Natural killer cell (primary cell): Measurements from ENCODE around the gene VEGFA. TPM values are rescaled to one million over a fixed set of nuclear protein-coding genes. Genes with fewer than 3 reads are reported as not detected.

Experiments
- ATAC-seq, 3 donors: fragments of 150-1000 bp in 2 of 3; fragments of 200-7000 bp in 1 of 3; cut with Tn5 transposase; 1 replicate in 1 of 3; 2 replicates in 2 of 3; pipeline ENCODE4 v1.10.0; 2021; ENCODE audit warnings: mild to moderate bottlenecking in 2 of 3, moderate library complexity in 2 of 3
- DNase-seq, 2 donors: peaks; one replicate each; pipeline versions ENCODE4 v3.0.0 to v3.0.0-alpha.2; 2013 to 2021; ENCODE audit warnings: mixed read lengths in 1 of 2
- H3K27ac ChIP-seq: one replicate; pipeline ENCODE4 v1.5.1; 2013; ENCODE audit warnings: mild to moderate bottlenecking, low read length
- H3K27me3 ChIP-seq: one replicate; pipeline ENCODE4 v1.6.1; 2013; ENCODE audit warnings: low read length; ENCODE audit not compliant: control insufficient read depth, insufficient read depth
- H3K36me3 ChIP-seq: one replicate; pipeline ENCODE4 v1.6.1; 2013; ENCODE audit warnings: low read length; ENCODE audit not compliant: control insufficient read depth, insufficient read depth
- H3K4me1 ChIP-seq: one replicate; pipeline ENCODE4 v1.6.1; 2013; ENCODE audit warnings: low read length; ENCODE audit not compliant: control insufficient read depth, insufficient read depth
- H3K4me3 ChIP-seq: one replicate; pipeline ENCODE4 v1.5.1; 2013; ENCODE audit warnings: low read length
- H3K9me3 ChIP-seq: one replicate; pipeline ENCODE4 v1.6.1; 2013; ENCODE audit warnings: low read length; ENCODE audit not compliant: control insufficient read depth, insufficient read depth
- H3K27ac Mint-ChIP-seq, 2 donors: one replicate each; pipeline ENCODE4 v1.8.0; 2022; ENCODE audit warnings: mild to moderate bottlenecking in 2 of 2, mixed read lengths in 2 of 2, moderate library complexity in 1 of 2
- H3K27me3 Mint-ChIP-seq, 2 donors: one replicate each; pipeline ENCODE4 v1.8.0; 2022; ENCODE audit warnings: low read depth in 2 of 2, mixed read lengths in 2 of 2
- H3K36me3 Mint-ChIP-seq: one replicate; pipeline ENCODE4 v1.8.0; 2022; ENCODE audit warnings: mixed read lengths
- H3K4me1 Mint-ChIP-seq, 2 donors: one replicate each; pipeline ENCODE4 v1.8.0; 2022; ENCODE audit warnings: mixed read lengths in 2 of 2
- H3K4me3 Mint-ChIP-seq: one replicate; pipeline ENCODE4 v1.8.0; 2022; ENCODE audit warnings: mild to moderate bottlenecking, moderate library complexity, mixed read lengths
- H3K9me3 Mint-ChIP-seq, 2 donors: one replicate each; pipeline ENCODE4 v1.8.0; 2022; ENCODE audit warnings: mixed read lengths in 2 of 2
- WGBS: methylation state at CpG from one replicate; pipeline ENCODE4 v1.1.7; 2013; ENCODE audit warnings: missing lambda C conversion rate; ENCODE audit not compliant: insufficient coverage; 5-methylcytosine and 5-hydroxymethylcytosine counted together
- intact Hi-C: fragments of 100-400 bp; cut with micrococcal nuclease; formaldehyde crosslinking; loops from one replicate; pipeline ENCODE4 v1.14.2; 2022
- total RNA-seq, 4 donors: library from RNA; stranded (reverse); fragments of 120-200 nt in 1 of 4; gene quantifications; one replicate each; pipeline versions ENCODE4 v1.2.3 to v1.2.4, GENCODE V29; 2013 to 2022
- TF ChIP-seq, protein P1 (sequence below): fragments of 200-600 bp; IDR thresholded peaks from one replicate; pipeline ENCODE4 v1.8.0; 2022; ENCODE audit warnings: antibody characterized with exemption

VEGFA gene
- total RNA-seq, 3 donors from 2014 or later (not counting 1 experiment from before 2014, with no cell fraction given) = 3.6 to 27.5 (median 3.7) TPM

DNA sequence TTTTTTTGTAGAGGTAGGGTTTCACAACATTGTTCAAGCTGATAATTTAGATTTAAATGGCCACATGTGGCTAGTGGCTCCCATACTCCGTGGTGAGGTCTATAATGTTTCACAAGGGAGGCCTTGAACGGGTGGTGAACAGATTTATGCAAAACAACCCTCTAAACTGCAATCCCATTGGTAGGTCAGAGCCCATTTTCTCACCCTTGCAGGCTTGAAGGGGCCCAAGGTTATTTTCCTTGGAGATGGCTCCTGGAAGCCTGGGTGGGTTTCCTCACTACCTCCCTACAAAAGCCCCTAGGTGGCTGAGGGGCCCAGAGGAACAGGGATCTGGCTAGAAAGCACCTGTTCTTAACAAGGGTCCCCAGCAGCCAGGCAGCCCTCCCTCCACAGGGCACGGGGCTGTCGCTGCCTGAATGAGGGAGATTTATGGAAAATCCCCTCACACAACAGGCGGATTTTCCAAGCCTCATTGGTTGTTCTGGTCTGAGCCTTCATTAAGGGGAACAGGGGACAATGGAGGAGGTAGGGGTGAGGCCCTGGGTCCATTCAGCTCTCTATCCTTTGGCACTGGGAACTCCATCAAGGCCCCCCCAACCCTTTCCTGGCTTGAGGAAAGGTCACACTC is 64.6 kb downstream of the VEGFA start:
- no peaks in the 10 kb centered on the region for H3K27me3 Mint-ChIP-seq
- Histone ChIP-seq H3K27ac (no peak overlapping the region), H3K27me3 (no peaks in the 10 kb centered on the region), H3K9me3 (no peaks in the 10 kb centered on the region), H3K4me1 (no peaks in the 10 kb centered on the region), H3K36me3 (no peaks in the 10 kb centered on the region), H3K4me3 (no peak overlapping the region)
- no peaks in the 10 kb centered on the region for H3K4me1 Mint-ChIP-seq
- TF ChIP-seq, protein P1, sequence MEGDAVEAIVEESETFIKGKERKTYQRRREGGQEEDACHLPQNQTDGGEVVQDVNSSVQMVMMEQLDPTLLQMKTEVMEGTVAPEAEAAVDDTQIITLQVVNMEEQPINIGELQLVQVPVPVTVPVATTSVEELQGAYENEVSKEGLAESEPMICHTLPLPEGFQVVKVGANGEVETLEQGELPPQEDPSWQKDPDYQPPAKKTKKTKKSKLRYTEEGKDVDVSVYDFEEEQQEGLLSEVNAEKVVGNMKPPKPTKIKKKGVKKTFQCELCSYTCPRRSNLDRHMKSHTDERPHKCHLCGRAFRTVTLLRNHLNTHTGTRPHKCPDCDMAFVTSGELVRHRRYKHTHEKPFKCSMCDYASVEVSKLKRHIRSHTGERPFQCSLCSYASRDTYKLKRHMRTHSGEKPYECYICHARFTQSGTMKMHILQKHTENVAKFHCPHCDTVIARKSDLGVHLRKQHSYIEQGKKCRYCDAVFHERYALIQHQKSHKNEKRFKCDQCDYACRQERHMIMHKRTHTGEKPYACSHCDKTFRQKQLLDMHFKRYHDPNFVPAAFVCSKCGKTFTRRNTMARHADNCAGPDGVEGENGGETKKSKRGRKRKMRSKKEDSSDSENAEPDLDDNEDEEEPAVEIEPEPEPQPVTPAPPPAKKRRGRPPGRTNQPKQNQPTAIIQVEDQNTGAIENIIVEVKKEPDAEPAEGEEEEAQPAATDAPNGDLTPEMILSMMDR = no peak
- DNase-seq = no peak
- ATAC-seq = no peak
- intact Hi-C loops = no loop called here
- H3K27ac Mint-ChIP-seq = no peak overlapping the region
- H3K9me3 Mint-ChIP-seq = no peaks in the 10 kb centered on the region
- WGBS = 75% methylated on average over 2 of the region's 5 CpGs
- no peaks in the 10 kb centered on the region for H3K36me3 Mint-ChIP-seq
- no peak overlapping the region for H3K4me3 Mint-ChIP-seq

DNA sequence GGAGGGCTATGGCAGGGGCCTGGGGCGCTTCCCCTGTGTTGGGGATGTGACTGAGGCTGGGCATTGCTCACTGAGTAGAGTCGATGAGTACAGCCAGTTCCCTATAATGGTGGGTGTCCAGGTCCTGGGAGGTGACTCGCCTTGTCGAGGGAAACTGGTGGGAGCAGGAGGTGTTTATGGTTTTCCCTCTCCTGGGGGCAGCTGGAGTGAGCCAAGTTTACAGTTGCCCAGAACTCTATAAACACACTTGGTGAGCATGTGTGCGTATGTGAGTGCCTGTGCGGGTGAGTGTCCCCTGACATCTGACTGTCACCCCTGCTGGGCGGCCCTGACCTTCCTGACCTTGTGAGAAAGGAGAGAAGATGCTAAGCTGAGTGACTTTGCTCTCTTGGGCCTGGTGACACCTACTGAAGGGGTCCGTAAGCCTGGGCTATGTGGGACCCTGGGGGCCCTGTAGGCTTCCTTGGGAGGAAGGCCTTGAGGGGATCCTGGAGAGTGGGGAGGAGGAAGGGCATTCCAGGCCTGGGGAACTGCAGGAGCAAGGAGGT is 65.9 kb downstream of the VEGFA start:
- H3K27ac Mint-ChIP-seq = no peak overlapping the region
- Histone ChIP-seq H3K36me3 (no peaks in the 10 kb centered on the region), H3K4me1 (no peaks in the 10 kb centered on the region), H3K9me3 (no peaks in the 10 kb centered on the region), H3K4me3 (no peak overlapping the region), H3K27ac (no peak overlapping the region), H3K27me3 (no peaks in the 10 kb centered on the region)
- H3K4me1 Mint-ChIP-seq = no peaks in the 10 kb centered on the region
- DNase-seq = no peak
- no peaks in the 10 kb centered on the region for H3K9me3 Mint-ChIP-seq
- no peak for ATAC-seq
- TF ChIP-seq, protein P1 = no peak
- H3K36me3 Mint-ChIP-seq = no peaks in the 10 kb centered on the region
- intact Hi-C loops = no loop called here
- no peaks in the 10 kb centered on the region for H3K27me3 Mint-ChIP-seq
- WGBS = 92% methylated on average over 8 of the region's 8 CpGs
- no peak overlapping the region for H3K4me3 Mint-ChIP-seq

Other genes starting within 250 kb of the VEGFA start
- 10 to 100 TPM; 47.6 to 54.6 (median 48.7) TPM for gene XPO5, start 194.2 kb upstream of the VEGFA start, total RNA-seq
- gene POLH, start 194.0 kb upstream of the VEGFA start, total RNA-seq = 10 to 100 TPM in 1 of 3 donors, 1 to 10 TPM in 2; 7.7 to 11.2 (median 7.8) TPM
- gene GTPBP2, start 140.9 kb upstream of the VEGFA start, total RNA-seq = 10 to 100 TPM; 56.5 to 71.7 (median 69.3) TPM
- 10 to 100 TPM; 29.9 to 43.3 (median 38.3) TPM for gene MAD2L1BP, start 134.4 kb upstream of the VEGFA start, total RNA-seq
- gene RSPH9, start 125.2 kb upstream of the VEGFA start, total RNA-seq = under 1 TPM in 1 of 3 donors, not detected in 2; 0.23 TPM
- 10 to 100 TPM; 29.0 to 39.8 (median 33.1) TPM for gene MRPS18A, start 82.4 kb upstream of the VEGFA start, total RNA-seq